NCI-H2227 (cell line): ENCODE results near the gene ARL4A.
"Not testable (repeated sequence)": the region's sequence is repeated elsewhere in the genome, so short reads cannot be mapped to it uniquely, and the experiment has no call there.

ENCODE experiments used
- DNase-seq: peaks from one replicate; lab custom pipeline; 2025; ENCODE audit not compliant: unreplicated experiment; lab: John Stamatoyannopoulos, UW

The ARL4A gene

GRCh38 chr7:12686891-12687717, at the start of gene ARL4A:
ARL4A (plus strand) TSS chr7:12687633; CDS start chr7:12688255, 622 bp downstream.
- DNase-seq: peak; percentile 98

- DNase-seq: peak; percentile 16
Measured at GRCh38 chr7:12637819-12638592, 49.4 kb upstream of the ARL4A start.

- DNase-seq: peak; percentile 72
Measured at GRCh38 chr7:12638851-12639456, 48.5 kb upstream of the ARL4A start.

- peak; percentile 37 for DNase-seq
Measured at GRCh38 chr7:12640299-12641096, 46.9 kb upstream of the ARL4A start.

GRCh38 chr7:12641196-12641595, 46.2 kb upstream of the ARL4A start:
- DNase-seq: no peak

GRCh38 chr7:12642508-12642907, 44.9 kb upstream of the ARL4A start:
- no peak for DNase-seq

GRCh38 chr7:12643001-12643643, 44.3 kb upstream of the ARL4A start:
- no peak for DNase-seq

GRCh38 chr7:12643644-12644043, 43.8 kb upstream of the ARL4A start:
- no peak for DNase-seq

GRCh38 chr7:12645212-12645611, 42.2 kb upstream of the ARL4A start:
- DNase-seq: not testable (repeated sequence)

GRCh38 chr7:12646139-12646538, 41.3 kb upstream of the ARL4A start:
- no peak for DNase-seq

- DNase-seq: no peak
Measured at GRCh38 chr7:12647364-12648219, 39.8 kb upstream of the ARL4A start.

- no peak for DNase-seq
Measured at GRCh38 chr7:12648704-12649261, 38.6 kb upstream of the ARL4A start.

GRCh38 chr7:12649348-12649747, 38.1 kb upstream of the ARL4A start:
- DNase-seq: no peak

- DNase-seq: no peak
Measured at GRCh38 chr7:12650080-12650479, 37.4 kb upstream of the ARL4A start.

GRCh38 chr7:12653110-12653509, 34.3 kb upstream of the ARL4A start:
- DNase-seq: no peak

GRCh38 chr7:12653518-12653917, 33.9 kb upstream of the ARL4A start:
- no peak for DNase-seq

GRCh38 chr7:12655161-12655560, 32.3 kb upstream of the ARL4A start:
- no peak for DNase-seq

GRCh38 chr7:12660423-12660822, 27.0 kb upstream of the ARL4A start:
- not testable (repeated sequence) for DNase-seq

GRCh38 chr7:12660986-12661385, 26.4 kb upstream of the ARL4A start:
- not testable (repeated sequence) for DNase-seq
